Hepatic stellate cell (primary cell): ENCODE measurements around the gene GMDS.

Source experiments
- DNase-seq: peaks from one replicate; pipeline ENCODE4 v3.0.0; 2011; ENCODE audit warnings: low spot score

Gene GMDS

DNA sequence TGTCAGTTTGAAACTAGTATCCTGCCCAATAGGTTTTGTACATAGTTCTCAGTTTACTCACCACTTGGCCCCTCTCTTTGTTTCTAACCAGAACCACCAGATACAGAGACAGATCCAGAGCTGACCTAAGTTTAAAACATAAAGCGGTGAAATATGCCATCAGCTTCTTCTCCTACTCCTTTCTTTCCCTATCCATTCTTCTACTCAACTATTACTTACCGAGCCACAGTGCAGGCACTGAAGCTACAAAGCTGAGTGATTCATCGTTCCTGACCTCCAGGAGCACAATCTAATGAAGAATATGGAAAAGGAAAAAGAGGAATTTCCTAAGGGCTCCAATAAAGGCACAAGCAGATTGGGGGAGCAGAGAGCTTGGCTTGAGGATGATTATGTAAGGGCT is 349.7 kb downstream of the GMDS start:
- no peak for DNase-seq

DNA sequence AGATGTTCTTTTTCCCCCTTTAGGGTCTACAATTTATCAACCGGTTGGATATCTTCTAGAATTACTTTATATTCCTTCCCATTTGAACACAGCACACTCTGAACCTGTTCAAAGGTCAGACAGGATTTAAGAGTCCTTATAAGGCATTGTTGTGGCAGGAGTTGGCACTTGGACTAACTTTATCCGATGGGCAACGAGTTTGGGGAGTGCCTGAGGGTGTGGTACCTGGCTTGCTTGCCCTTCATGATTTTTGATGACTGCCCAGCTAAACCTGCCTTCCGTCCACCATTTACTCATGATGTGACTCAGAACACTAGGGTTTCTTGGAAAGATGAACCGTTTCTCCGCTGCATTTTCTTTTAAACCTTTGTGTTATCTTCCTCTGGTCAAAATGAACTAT is 350.5 kb downstream of the GMDS start:
- no peak for DNase-seq

DNA sequence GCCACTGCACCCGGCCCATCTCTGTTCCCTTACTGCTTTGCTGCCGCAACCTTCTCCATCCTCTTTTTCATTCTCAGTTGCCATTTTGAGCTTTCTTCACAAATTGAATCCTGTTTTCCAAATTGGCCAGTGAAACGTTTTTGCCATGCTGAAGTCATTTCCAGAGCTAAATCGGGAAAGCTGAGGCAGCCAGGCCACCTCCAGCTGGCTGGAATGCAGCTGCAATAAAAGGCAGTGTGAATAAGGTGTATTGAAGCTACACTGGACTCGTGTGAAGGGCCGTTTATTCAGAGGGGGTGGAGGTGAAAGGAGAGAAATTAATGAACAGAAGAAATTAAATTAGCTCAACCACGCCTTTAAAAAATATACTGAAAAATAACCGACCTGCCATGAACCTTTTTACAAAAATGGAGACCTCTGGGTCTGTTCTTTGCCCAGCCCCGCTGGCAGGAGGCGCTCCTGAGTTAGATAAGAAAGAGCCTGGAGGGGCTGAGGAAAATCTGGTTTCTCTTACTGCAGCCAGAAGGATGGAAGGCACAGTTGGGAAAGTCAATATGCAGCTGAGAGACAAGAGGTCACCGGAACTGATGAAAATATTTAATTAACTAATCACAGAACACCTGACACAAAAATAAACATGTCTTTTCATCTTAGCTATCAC is 351.8 kb downstream of the GMDS start:
- DNase-seq, result no peak

- no peak for DNase-seq
These were observed 352.7 kb downstream of the GMDS start for GRCh38 chr6:1892716-1893115.

DNA sequence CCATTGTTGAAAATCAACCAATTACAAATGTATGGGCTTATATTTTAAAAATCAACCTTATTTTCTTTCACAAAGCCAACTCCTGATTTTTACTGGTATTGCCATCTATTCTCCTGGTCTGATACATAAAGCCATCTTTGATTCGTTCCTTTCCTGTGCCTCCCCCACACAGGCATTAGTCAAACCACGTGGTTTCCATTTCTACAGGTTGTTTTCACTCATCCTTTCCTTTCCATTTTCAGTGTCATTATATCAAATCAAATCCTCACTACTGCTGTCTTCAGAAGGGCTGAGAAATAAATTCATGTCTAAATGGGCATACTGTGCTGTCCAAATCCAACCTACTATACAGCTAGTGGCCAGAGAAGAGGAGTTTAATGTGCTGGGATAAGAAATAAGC is 354.4 kb downstream of the GMDS start:
- DNase-seq, result no peak

DNA sequence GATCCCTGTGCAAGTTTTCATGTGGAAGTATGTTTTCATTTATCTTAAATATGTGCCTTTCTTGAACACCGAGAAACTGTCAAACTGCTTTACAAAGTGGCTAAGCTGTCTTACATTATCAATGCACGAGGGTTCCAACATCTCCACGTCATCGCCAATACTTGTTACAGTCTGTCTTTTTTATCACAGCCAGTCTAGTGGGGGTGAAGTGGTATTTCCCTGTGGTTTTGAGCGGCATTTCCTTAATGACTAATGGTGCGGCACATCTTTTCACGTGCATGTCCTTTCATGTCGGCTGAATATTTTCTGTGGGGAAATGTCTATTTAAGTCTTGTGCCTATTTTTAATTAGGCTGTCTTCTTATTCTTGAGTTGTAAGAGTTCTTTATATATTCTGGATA is 355.3 kb downstream of the GMDS start:
- DNase-seq, result no peak

DNA sequence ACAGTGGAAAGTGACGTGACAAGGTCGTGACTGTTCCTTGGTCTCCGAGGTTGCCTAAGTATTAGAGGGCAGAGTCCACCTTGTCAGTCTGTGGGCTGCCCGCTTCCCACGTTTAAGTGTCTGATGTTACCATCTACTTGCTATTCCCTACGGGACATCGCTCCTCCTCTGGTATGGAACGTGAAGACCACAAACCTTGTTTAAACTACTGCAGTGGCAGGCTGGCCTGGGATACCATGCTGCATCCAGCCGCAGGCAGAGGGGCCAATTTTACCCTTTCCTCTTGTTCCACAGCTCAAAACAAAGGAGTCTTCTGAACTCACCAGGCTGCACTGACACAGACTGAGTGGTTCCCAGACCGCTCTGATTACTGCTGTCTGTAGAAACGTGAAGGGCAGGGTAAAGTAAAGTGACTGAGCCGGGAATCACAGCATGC is 359.8 kb downstream of the GMDS start:
- no peak for DNase-seq

- DNase-seq, result no peak
These were observed 361.1 kb downstream of the GMDS start for GRCh38 chr6:1884313-1884712.

DNA sequence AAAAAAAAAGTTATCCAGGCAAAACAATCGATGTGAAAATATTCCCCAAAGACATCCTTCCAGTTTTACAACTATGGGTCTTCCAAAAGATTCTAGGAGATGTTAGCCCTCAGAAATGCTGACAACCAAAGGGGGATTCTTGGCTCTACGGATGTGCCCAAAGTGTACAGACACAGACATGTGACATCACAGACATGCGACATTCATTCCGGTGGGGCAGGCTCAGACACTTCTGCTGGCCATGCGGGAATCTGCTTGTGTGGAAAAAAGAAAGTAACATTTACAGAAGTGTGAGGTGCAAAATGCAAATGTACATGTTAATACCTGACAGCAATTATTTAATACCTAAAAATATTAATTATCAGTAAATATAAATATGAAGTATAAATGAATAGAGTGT is 367.1 kb downstream of the GMDS start:
- DNase-seq, result no peak

GRCh38 chr6:1873781-1874180 is 371.6 kb downstream of the GMDS start:
- DNase-seq, result no peak

DNA sequence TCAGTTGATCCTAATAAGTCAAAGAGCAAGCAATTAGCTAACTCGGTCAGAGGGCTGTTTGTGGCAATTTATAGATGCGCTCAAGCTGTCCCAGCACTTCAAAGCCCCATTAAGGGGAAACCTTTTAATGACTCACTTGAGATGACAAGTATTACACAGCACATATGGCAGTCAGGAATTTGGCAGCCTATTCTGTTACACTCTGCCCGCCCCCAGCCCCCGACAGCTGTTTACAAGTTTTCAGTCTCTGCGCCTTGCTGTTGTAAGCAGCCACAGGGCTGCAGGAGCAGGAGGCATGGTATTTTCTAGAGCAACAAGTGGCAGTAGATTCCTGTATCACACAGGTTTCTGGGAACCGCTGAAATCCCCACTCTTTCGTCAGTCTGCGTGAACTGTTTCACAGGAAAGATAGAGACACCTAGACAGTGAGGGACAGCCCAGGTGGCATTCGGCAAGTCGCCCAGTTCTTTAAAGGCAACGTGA is 372.7 kb downstream of the GMDS start:
- peak; percentile 7 for DNase-seq

DNA sequence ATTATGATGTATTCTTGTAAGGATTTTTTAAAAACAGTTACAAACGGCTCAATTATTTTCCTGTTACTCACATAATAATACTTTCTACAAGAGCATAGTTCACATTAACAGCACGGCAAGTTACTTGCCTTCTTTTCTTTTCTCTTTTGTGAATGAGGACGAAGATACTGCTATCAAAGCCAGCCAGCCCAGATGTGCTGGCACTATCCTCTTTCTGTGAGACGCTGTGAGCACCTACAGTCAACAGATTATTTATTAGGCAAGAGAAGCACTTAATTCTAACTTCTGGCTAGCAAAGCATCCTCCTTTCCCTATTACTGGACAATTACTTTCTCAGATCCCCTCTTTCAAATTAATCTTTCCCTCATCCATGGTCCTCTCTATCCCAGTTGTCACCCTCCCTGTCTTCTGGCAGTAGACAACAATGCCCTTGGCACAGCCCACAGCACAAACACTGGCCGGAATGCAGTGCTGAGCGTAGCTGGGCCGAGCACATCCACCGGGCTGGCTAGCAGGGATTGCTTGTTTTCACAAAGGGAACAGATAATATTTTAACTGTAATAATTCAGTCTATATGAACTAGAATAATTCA is 373.6 kb downstream of the GMDS start:
- DNase-seq, result no peak

GRCh38 chr6:1870932-1871331 is 374.5 kb downstream of the GMDS start:
- no peak for DNase-seq

DNA sequence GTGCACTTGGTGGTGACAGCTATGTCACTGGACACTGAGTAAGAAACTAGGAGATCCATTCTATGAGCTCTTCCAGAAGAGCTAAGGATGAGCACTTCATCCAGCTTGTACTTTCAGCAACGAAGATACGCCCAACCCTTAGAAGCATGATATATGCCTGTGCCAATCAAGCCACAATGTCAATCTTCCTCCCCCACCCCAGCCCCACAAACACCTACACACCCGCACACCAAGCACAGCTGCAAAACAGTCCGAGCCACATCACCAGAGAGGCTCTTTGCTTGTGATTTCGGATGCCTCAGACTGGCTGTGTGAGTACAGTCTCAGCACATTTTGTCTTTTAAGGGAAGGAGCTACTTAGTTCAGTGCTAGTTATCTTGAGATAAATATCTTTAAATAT is 375.2 kb downstream of the GMDS start:
- no peak for DNase-seq

GRCh38 chr6:1869769-1870168 is 375.6 kb downstream of the GMDS start:
- no peak for DNase-seq

DNA sequence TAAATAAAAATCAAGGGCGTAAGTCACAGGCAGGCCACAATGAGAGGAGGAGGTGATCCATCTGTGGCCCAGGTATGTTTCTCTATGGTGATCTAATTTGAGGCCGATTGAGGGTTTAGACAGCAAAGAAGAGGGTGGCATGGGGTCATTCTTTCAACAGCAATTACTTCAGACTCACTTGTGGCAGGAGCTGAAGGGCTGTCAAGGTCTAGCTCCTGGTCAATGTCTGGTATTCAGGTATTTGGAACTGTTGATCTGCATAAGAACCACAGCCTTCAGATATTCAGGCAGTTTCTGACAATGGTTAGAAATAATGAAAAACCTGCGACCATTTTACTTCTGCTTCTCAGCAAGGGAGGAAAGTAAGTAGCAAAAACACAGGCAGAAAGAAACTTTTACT is 376.1 kb downstream of the GMDS start:
- DNase-seq, result no peak

GRCh38 chr6:1868561-1869261 is 376.7 kb downstream of the GMDS start:
- DNase-seq, result no peak

- DNase-seq, result no peak
These were observed 378.2 kb downstream of the GMDS start for GRCh38 chr6:1867197-1867596.

GRCh38 chr6:1865585-1865984 is 379.8 kb downstream of the GMDS start:
- DNase-seq, result no peak

DNA sequence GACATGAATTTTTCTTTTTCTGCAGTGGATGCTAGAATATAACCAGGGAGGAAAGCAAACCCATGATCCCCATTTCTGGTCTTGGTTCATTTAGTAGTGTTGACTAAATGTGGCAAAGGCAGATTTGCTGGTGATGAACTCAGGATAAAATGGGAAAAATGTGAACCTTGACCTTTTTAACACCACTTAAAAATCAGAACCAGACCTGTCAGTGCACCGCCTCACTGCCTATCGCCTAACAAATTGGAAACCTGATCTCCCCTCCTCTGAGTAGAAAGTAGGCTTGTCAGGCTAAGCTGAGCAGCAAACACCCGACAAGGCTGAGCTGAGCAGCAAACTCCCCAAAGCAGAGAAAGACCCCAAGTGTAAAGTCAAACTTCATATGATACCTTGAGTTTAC is 380.9 kb downstream of the GMDS start:
- DNase-seq, result no peak

- DNase-seq, result no peak
These were observed 383.0 kb downstream of the GMDS start for GRCh38 chr6:1862411-1862810.

DNA sequence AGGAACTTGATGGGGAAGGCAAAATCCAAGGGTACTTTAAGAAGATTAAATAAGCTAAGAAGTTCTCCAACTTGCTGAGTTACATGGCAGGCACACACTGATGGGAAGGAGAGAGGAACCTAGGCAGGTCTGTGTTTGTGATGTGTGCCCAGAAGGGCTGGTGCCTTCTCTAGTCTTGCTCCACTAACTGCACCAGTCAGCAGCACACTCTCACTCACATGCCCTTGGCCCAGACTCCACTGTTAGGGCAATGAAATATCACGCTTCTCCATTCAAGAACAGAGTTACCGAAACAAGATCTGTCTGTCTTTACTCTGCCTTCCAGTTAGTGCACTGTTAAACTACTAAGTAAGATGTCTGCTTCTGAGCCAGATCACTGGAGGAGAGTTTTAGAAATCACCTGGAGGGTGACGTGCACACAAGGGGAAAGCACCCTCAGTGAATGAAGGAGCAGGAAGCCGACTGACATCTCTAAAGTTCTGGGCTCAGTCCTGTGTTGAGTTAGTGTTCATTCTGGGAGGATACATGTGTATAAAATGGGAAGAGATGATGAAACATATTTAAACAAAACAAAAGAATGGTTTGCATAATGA is 384.6 kb downstream of the GMDS start:
- no peak for DNase-seq

- no peak for DNase-seq
These were observed 386.5 kb downstream of the GMDS start for GRCh38 chr6:1858859-1859258.
